GM21381 (cell line): ENCODE measurements around the gene ZDHHC4.

Experiments
- ATAC-seq: cut with Tn5 transposase; IDR thresholded peaks from one replicate; pipeline ENCODE4 v1.9.1; 2021; ENCODE audit warnings: mild to moderate bottlenecking, moderate library complexity; ENCODE audit not compliant: unreplicated experiment

The ZDHHC4 gene

GRCh38 chr7:6577369-6578113 lies at the start of gene ZDHHC4:
ZDHHC4 (plus strand) TSS chr7:6577454; CDS start chr7:6580562, 3,108 bp downstream.
- ATAC-seq, result peak; percentile 96

DNA sequence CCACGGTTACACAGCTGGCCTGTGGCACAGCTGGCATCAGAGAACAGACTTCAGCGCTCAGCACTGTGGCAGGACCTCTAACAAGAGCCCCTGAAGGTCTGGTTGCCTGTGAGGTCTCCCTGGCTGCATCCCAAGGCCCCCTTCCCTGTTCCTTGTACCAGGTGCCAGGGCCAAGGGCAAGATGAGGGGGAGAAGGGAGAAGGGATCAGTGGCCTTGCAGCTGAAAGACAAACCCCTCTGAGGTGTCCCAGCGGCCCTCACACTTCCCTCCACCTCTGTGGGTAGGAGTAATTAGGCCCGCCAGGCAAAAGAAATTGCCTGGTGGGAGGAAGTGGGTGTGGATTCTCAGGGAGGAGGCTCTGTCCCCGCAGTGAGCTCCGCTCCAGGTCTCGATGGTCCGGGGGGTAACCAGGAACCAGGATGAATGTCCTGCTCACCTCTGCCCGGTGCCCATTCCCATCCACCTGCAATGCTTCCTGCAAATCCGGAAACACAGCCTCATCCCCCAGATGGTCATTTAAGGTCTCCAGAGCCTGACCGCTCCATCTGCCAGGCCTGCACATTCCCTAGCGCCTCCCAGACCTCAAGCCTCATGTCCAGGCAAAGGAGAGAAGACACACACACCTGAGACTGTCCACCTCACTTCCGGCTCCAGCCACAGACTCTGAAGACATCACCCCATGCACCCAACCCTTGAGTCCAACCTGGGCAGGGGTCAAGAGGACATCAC lies 48.7 kb upstream of the ZDHHC4 start:
- ATAC-seq, result no peak

GRCh38 chr7:6529643-6530042 lies 47.6 kb upstream of the ZDHHC4 start:
- no peak for ATAC-seq

DNA sequence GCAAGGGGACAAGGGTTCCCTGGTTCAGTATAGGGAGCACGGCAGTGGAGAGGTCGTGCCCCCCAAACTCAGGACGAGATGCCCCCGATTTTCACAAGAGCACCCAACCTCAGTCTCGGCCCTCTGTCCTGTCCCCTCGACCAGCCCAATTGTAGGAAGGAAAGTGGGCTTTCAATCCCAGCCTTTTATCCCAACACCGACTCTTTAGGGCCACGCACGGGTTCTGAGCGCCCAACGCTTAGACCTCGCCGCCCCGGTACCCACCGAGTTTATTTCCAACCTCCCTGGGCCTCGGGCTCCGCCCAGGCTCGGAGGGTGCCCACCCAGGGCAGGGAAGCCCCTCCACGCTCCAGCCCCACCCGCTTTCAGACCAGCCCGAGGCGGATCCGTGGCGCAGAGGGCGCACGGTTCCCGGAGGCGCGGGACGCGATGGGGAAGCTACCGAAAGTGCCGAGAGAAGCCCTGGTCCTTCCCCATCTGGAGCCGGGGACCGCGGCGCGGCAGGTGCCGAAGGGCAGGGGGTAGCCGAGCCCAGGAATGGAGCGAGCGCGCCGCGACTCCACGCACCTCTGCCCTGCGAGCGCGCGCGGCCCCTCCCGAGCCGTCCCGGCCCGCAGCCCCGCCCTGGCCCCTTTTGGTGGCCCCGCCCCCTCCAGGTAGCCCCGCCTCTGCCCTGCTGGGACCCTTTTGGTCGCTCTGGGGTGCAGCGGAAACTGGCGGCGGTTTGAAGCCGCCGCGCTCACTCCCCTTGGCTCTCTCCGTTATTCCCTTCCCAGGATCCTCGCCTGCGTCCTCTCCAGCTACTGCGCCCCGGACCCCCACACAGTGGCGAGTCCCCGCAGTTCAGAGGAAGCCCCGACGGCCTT lies 46.4 kb upstream of the ZDHHC4 start:
- ATAC-seq, result peak; percentile 48

DNA sequence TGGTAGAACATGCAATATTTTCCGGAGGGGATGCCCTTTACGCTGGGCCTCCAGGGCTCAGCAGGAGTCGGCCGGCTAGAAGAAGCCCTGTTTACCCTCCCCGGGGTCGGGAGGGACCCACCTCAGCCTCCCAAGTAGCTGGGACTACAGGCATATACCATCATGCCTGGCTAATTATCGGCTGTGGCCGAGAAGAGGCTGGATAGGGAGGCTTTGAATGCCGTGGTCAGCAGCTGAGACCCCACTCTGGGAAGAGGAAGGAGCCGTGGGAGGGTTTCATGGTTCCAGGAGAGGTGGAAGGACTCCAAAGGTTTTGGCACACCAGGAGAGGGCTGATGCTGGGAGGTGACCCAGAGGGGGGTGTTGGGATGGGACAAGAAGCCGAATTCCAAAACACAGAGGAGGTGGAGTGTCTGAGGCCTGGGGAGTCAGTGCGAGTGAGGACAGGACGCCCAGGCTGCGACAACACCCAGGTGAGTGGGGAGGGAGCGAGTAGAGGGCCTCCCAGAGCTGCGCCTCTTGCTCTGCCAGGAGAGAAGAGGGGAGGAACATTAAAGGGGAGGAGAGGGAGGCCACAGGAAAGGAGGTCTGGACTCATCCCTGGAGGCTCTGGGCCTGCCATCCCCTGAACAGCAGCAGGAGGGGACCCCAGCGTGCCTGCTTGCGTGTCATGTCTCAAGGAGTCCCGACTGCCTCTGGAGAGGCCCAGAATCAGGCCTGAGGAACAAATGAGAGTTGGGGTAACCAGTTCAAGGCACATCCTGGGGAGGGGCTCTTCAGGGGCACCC lies 45.6 kb upstream of the ZDHHC4 start:
- no peak for ATAC-seq

- no peak for ATAC-seq
Observed at GRCh38 chr7:6532516-6532915, 44.7 kb upstream of the ZDHHC4 start.

- ATAC-seq, result no peak
Observed at GRCh38 chr7:6533893-6534495, 43.3 kb upstream of the ZDHHC4 start.

DNA sequence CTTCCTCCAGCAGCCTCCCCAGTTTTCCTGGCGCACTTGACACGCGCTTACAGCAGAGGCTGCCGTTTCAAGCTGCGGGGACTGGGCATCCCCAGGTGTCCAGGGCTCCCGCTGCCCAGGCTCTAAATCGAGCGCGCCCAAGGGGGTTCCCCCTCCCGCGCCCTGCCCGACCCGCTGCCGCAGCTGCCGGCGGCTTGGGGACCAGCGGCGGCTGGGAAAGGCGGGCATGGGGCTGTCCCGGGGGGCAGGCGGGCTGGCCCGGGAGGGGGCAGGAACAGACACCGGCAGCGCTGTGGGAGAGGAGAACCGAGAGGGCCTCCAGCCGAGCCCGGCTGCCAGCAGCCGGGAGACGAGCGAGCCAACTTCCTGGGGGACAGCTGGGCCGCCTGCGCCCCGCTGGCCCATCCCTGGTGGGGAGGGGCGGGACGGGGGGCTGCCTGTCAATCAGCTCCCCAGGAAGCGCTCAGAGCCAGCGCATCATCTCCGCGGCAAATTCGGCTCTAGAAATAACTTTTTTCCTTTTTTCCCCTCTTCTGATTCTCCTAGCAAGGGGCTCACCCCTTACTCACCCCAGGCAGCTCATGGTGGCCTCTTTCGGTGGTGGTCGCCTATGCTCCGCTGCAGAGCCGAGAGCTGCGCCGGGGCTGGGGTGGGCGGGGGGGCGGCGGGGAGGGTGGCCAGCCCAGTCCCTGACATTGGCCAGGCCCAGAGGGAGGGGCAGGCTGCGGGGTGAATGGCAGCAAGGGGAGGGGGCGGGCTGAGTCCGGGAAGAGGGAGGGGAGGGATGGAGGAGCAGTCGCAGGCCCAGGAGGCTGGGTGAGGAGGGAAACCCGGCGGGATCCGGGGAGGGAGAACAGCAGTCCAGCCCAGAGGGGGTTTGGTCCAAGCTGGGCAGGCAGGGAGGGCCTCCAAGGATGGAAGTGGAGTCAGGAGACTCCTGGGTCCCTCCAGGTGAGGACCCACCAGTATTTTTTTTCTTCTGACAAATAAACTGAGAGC lies 40.7 kb upstream of the ZDHHC4 start:
- ATAC-seq, result no peak

DNA sequence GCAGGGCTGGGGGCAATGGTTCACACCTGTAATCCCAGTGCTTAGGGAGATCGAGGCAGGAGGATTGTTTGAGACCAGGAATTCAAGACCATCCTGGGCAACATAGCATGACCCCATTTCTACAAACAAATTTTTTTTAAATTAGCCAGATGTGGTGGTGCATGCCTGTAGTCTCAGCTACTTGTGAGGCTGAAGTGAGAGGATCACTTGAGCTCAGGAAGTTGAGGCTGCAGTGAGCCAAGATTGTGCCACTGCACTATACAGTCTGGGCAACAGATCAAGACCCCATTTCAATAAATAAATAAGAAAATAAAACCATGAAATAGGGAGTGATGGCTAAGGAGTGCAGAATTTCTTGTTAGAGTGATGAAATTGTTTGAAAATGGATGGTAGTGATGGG lies 34.9 kb upstream of the ZDHHC4 start:
- ATAC-seq, result no peak

DNA sequence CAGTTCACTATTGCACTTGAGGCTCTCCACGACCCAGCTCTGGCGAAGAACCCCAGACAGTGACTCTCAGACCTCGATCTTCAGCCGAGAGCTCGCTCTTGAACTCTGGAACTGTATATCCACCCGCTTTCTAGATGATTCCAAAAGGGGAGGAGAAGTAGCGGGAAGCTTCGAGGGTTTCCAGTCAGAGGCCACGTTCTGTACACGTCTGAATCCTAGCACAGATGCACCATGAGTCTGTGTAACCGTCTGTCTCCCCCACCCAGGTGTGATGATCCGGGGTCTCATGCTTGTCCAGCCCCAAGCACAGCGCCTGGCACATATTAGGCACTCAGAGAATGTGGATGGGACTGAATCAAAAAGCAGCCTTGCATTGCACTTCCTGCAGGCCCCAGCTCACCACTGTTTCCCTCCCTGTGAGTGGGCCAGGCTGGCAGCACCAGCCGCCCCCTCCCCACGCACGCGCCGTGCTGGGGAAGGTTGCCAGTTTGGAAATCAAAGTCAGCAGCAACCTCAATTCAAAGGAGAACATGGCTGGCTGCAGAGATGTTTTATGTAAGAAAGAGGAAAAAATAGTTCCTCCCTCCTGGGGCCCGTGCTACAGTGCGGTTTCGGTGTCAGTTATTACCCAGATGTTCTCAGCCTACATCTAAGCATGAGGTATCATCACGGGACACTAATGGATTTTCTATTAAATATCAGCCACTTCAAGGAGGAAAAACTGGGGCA lies 31.7 kb upstream of the ZDHHC4 start:
- no peak for ATAC-seq

- no peak for ATAC-seq
Observed at GRCh38 chr7:6546498-6547251, 30.6 kb upstream of the ZDHHC4 start.

DNA sequence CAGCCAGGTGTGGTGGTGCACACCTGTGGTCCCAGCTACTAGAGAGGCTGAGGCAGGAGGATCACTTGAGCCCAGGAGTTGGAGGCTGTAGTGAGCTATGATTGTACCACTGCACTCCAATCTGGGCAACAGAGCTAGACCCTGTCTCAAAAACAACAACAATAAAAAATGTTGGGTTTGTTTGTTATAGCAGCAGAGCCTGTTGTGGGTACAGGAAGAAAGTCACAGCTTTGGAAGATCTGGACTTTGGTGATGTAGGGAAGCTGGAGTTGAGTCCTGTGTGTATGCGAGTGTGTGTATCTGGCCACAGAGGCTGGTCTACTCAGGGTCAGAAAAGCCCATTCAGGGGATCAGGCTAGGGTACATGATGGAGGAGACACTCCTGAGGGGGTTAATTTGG lies 29.9 kb upstream of the ZDHHC4 start:
- ATAC-seq, result no peak

DNA sequence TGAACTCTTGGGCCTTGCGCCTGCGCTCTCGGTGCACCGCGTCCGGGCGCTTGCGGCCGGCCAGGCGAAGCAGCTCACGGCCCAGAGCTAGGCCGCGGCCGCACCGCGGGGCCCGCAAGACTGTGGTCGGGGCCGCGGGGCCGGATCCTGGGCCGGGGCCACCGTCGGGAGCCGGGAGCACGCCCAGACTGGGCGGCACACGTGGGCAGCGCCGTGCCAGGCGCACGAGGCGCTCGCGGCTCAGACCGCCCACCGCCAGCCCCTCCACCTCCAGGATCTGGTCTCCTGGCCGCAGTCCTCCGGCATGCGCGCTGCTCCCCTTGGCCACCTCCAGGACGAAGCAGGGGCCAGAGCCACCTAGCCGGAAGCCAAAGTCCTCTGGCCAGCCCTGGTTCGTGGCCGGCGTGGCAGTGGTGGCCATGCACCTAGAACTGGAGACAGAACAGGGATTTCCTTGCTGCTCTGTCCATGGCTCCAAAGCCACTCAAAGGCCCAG lies 26.2 kb upstream of the ZDHHC4 start, which contains the start of gene GRID2IP:
Gene GRID2IP, minus strand, starts transcription at position 446 of the 496 bp plus-strand sequence. Its CDS starts 25 bp downstream, at position 421.
- ATAC-seq, result no peak

GRCh38 chr7:6553448-6554044 lies 23.7 kb upstream of the ZDHHC4 start:
- no peak for ATAC-seq

- no peak for ATAC-seq
Observed at GRCh38 chr7:6554848-6555247, 22.4 kb upstream of the ZDHHC4 start.

DNA sequence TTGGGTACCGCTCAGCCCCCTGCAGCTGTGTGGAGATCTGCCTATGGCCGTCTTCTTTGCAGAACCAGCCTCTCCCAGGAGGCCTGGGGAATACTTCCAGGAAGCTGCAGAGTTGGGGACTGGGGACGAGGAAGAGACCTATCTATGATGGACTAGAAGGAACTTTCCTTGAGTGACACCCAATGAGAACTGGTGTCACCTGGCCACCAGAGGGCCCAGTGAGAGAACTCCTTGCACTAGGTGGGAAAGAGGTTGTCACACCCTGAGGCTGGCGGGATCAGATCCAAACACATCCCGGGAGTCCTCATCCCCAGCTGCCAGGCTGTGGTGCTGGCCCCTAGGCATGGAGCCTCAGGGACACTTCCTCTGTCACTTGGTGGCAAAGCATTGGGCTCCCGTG lies 21.1 kb upstream of the ZDHHC4 start:
- no peak for ATAC-seq

GRCh38 chr7:6558837-6559236 lies 18.4 kb upstream of the ZDHHC4 start:
- ATAC-seq, result no peak
